ENCODE data around the gene EPHB3.

The EPHB3 gene

GRCh38 chr3:184593220-184593927 lies 31.8 kb downstream of the EPHB3 start:
- Histone ChIP-seq H4K91ac (ENCODE audit: low read depth, low read length, poor library complexity) (no peak overlapping the region), H2BK15ac (ENCODE audit: low read length) (peak overlapping the region; percentile 50), H3K4me3 (ENCODE audit: low read length in 2 of 2) (peak overlapping the region in 1 of 2 donors; percentile 17), H3K36me3 (replicated peaks in 1 of 2; ENCODE audit: control insufficient read depth in 2 of 2, insufficient read depth in 2 of 2, low read length in 2 of 2) (no peaks in the 10 kb centered on the region), H3K9ac (ENCODE audit: low read depth, low read length, poor library complexity) (peak overlapping the region; percentile 51), H2BK120ac (ENCODE audit: low read depth, low read length) (no peak overlapping the region), H2BK5ac (ENCODE audit: low read length) (no peak overlapping the region), H3K79me1 (ENCODE audit: low read depth, low read length) (no peaks in the 10 kb centered on the region), H3K4me1 (ENCODE audit: control insufficient read depth in 2 of 2, insufficient read depth in 1 of 2, low read depth in 1 of 2, low read length in 2 of 2) (peaks cover 30 to 37% of the 10 kb centered on the region in 2 donors), H3K9me3 (replicated peaks in 1 of 2; ENCODE audit: control insufficient read depth in 2 of 2, insufficient read depth in 1 of 2, low read depth in 1 of 2, low read length in 2 of 2) (no peaks in the 10 kb centered on the region), H2AK5ac (ENCODE audit: low read depth, low read length) (peak overlapping the region; percentile 9), H3K27me3 (ENCODE audit: control insufficient read depth in 3 of 3, insufficient read depth in 3 of 3, low read depth in 1 of 3, low read length in 3 of 3) (peaks cover 0 to 4% (median 3%) of the 10 kb centered on the region in 3 experiments), H3K4me2 (ENCODE audit: insufficient read depth, low read length, poor library complexity, severe bottlenecking) (no peak overlapping the region), H4K8ac (ENCODE audit: low read depth, low read length) (no peak overlapping the region), H2BK12ac (ENCODE audit: low read length) (peak overlapping the region; percentile 24), H3K14ac (ENCODE audit: low read length) (peak overlapping the region; percentile 32), H3K23ac (ENCODE audit: low read depth, low read length, poor library complexity) (no peak overlapping the region), H3K4ac (ENCODE audit: low read length) (no peak overlapping the region), H2AFZ (ENCODE audit: low read length) (peak overlapping the region; percentile 80), H3K18ac (ENCODE audit: low read length) (peak overlapping the region; percentile 55), H3K27ac (replicated peaks; ENCODE audit: low read length) (no peak overlapping the region)
- WGBS, 2 donors (ENCODE audit: extremely low coverage in 2 of 2, insufficient read length in 2 of 2, insufficient replicate concordance in 1 of 2) = no CpG with 5 or more reads among the region's 7 CpGs
- no peak for DNase-seq (ENCODE audit: low spot score)

GRCh38 chr3:184593928-184594303 lies 32.3 kb downstream of the EPHB3 start:
- Histone ChIP-seq H3K14ac (ENCODE audit: low read length) (peak overlapping the region; percentile 32), H2BK120ac (ENCODE audit: low read depth, low read length) (no peak overlapping the region), H3K18ac (ENCODE audit: low read length) (no peak overlapping the region), H3K4me1 (ENCODE audit: control insufficient read depth in 2 of 2, insufficient read depth in 1 of 2, low read depth in 1 of 2, low read length in 2 of 2) (peaks cover 30 to 37% of the 10 kb centered on the region in 2 donors), H3K36me3 (replicated peaks in 1 of 2; ENCODE audit: control insufficient read depth in 2 of 2, insufficient read depth in 2 of 2, low read length in 2 of 2) (no peaks in the 10 kb centered on the region), H3K23ac (ENCODE audit: low read depth, low read length, poor library complexity) (no peak overlapping the region), H3K9me3 (replicated peaks in 1 of 2; ENCODE audit: control insufficient read depth in 2 of 2, insufficient read depth in 1 of 2, low read depth in 1 of 2, low read length in 2 of 2) (no peaks in the 10 kb centered on the region), H3K27me3 (ENCODE audit: control insufficient read depth in 3 of 3, insufficient read depth in 3 of 3, low read depth in 1 of 3, low read length in 3 of 3) (peaks cover 0 to 5% (median 0%) of the 10 kb centered on the region in 3 experiments), H2BK12ac (ENCODE audit: low read length) (no peak overlapping the region), H3K4ac (ENCODE audit: low read length) (no peak overlapping the region), H3K79me1 (ENCODE audit: low read depth, low read length) (no peaks in the 10 kb centered on the region), H3K9ac (ENCODE audit: low read depth, low read length, poor library complexity) (no peak overlapping the region), H3K4me3 (ENCODE audit: low read length in 2 of 2) (no peak overlapping the region), H2AFZ (ENCODE audit: low read length) (peak overlapping the region; percentile 80), H2AK5ac (ENCODE audit: low read depth, low read length) (peak overlapping the region; percentile 69), H3K27ac (replicated peaks; ENCODE audit: low read length) (no peak overlapping the region), H3K4me2 (ENCODE audit: insufficient read depth, low read length, poor library complexity, severe bottlenecking) (no peak overlapping the region), H4K8ac (ENCODE audit: low read depth, low read length) (no peak overlapping the region), H2BK15ac (ENCODE audit: low read length) (no peak overlapping the region), H2BK5ac (ENCODE audit: low read length) (no peak overlapping the region), H4K91ac (ENCODE audit: low read depth, low read length, poor library complexity) (no peak overlapping the region)
- WGBS, 2 donors (ENCODE audit: extremely low coverage in 2 of 2, insufficient read length in 2 of 2, insufficient replicate concordance in 1 of 2) = no CpG with 5 or more reads among the region's 10 CpGs
- no peak for DNase-seq (ENCODE audit: low spot score)

- H3K4me3 ChIP-seq (ENCODE audit: low read length in 2 of 2) = no peak overlapping the region
- H2BK5ac ChIP-seq (ENCODE audit: low read length) = no peak overlapping the region
- H3K23ac ChIP-seq (ENCODE audit: low read depth, low read length, poor library complexity) = no peak overlapping the region
- H3K79me1 ChIP-seq (ENCODE audit: low read depth, low read length) = no peaks in the 10 kb centered on the region
- H3K4me2 ChIP-seq (ENCODE audit: insufficient read depth, low read length, poor library complexity, severe bottlenecking) = no peak overlapping the region
- no peak overlapping the region for H3K27ac ChIP-seq (replicated peaks; ENCODE audit: low read length)
- peak overlapping the region; percentile 69 for H2AK5ac ChIP-seq (ENCODE audit: low read depth, low read length)
- H2BK15ac ChIP-seq (ENCODE audit: low read length) = peak overlapping the region; percentile 70
- no peak overlapping the region for H4K8ac ChIP-seq (ENCODE audit: low read depth, low read length)
- H3K9ac ChIP-seq (ENCODE audit: low read depth, low read length, poor library complexity) = peak overlapping the region; percentile 39
- H3K18ac ChIP-seq (ENCODE audit: low read length) = peak overlapping the region; percentile 54
- H2BK12ac ChIP-seq (ENCODE audit: low read length) = no peak overlapping the region
- peak overlapping the region; percentile 46 for H2AFZ ChIP-seq (ENCODE audit: low read length)
- H3K9me3 ChIP-seq (replicated peaks in 1 of 2; ENCODE audit: control insufficient read depth in 2 of 2, insufficient read depth in 1 of 2, low read depth in 1 of 2, low read length in 2 of 2) = no peaks in the 10 kb centered on the region
- no peak overlapping the region for H4K91ac ChIP-seq (ENCODE audit: low read depth, low read length, poor library complexity)
- H3K4me1 ChIP-seq (ENCODE audit: control insufficient read depth in 2 of 2, insufficient read depth in 1 of 2, low read depth in 1 of 2, low read length in 2 of 2) = peaks cover 30 to 37% of the 10 kb centered on the region in 2 donors
- peaks cover 0 to 10% (median 0%) of the 10 kb centered on the region in 3 experiments for H3K27me3 ChIP-seq (ENCODE audit: control insufficient read depth in 3 of 3, insufficient read depth in 3 of 3, low read depth in 1 of 3, low read length in 3 of 3)
- WGBS, 2 donors (ENCODE audit: extremely low coverage in 2 of 2, insufficient read length in 2 of 2, insufficient replicate concordance in 1 of 2) = no CpG with 5 or more reads among the region's 12 CpGs
- peak overlapping the region; percentile 9 for H3K14ac ChIP-seq (ENCODE audit: low read length)
- no peaks in the 10 kb centered on the region for H3K36me3 ChIP-seq (replicated peaks in 1 of 2; ENCODE audit: control insufficient read depth in 2 of 2, insufficient read depth in 2 of 2, low read length in 2 of 2)
- H2BK120ac ChIP-seq (ENCODE audit: low read depth, low read length) = no peak overlapping the region
- H3K4ac ChIP-seq (ENCODE audit: low read length) = no peak overlapping the region
- DNase-seq (ENCODE audit: low spot score) = no peak
Observed at GRCh38 chr3:184594371-184595001, 32.9 kb downstream of the EPHB3 start.

- Histone ChIP-seq H3K18ac (ENCODE audit: low read length) (peak overlapping the region; percentile 66), H2BK5ac (ENCODE audit: low read length) (no peak overlapping the region), H2BK15ac (ENCODE audit: low read length) (no peak overlapping the region), H3K36me3 (replicated peaks in 1 of 2; ENCODE audit: control insufficient read depth in 2 of 2, insufficient read depth in 2 of 2, low read length in 2 of 2) (no peaks in the 10 kb centered on the region), H2BK12ac (ENCODE audit: low read length) (peak overlapping the region; percentile 48), H3K4me3 (ENCODE audit: low read length in 2 of 2) (no peak overlapping the region), H3K79me1 (ENCODE audit: low read depth, low read length) (no peaks in the 10 kb centered on the region), H3K9me3 (replicated peaks in 1 of 2; ENCODE audit: control insufficient read depth in 2 of 2, insufficient read depth in 1 of 2, low read depth in 1 of 2, low read length in 2 of 2) (no peaks in the 10 kb centered on the region), H3K4me2 (ENCODE audit: insufficient read depth, low read length, poor library complexity, severe bottlenecking) (no peak overlapping the region), H2AFZ (ENCODE audit: low read length) (no peak overlapping the region), H3K27ac (replicated peaks; ENCODE audit: low read length) (no peak overlapping the region), H2BK120ac (ENCODE audit: low read depth, low read length) (no peak overlapping the region), H3K4me1 (ENCODE audit: control insufficient read depth in 2 of 2, insufficient read depth in 1 of 2, low read depth in 1 of 2, low read length in 2 of 2) (peaks cover 29 to 37% of the 10 kb centered on the region in 2 donors), H4K8ac (ENCODE audit: low read depth, low read length) (no peak overlapping the region), H3K23ac (ENCODE audit: low read depth, low read length, poor library complexity) (no peak overlapping the region), H3K14ac (ENCODE audit: low read length) (peak overlapping the region; percentile 67), H2AK5ac (ENCODE audit: low read depth, low read length) (peak overlapping the region; percentile 49), H3K9ac (ENCODE audit: low read depth, low read length, poor library complexity) (peak overlapping the region; percentile 51), H3K4ac (ENCODE audit: low read length) (peak overlapping the region; percentile 46), H4K91ac (ENCODE audit: low read depth, low read length, poor library complexity) (no peak overlapping the region), H3K27me3 (ENCODE audit: control insufficient read depth in 3 of 3, insufficient read depth in 3 of 3, low read depth in 1 of 3, low read length in 3 of 3) (peaks cover 0 to 22% (median 1%) of the 10 kb centered on the region in 3 experiments)
- WGBS, 2 donors (ENCODE audit: extremely low coverage in 2 of 2, insufficient read length in 2 of 2, insufficient replicate concordance in 1 of 2) = no CpG with 5 or more reads among the region's 8 CpGs
- DNase-seq (ENCODE audit: low spot score) = no peak
Observed at GRCh38 chr3:184595726-184596125, 34.1 kb downstream of the EPHB3 start.
